ENCODE data around the gene ZNF124. TPM values are rescaled to one million over a fixed set of nuclear protein-coding genes. Genes with fewer than 3 reads are reported as not detected.

The ZNF124 gene
- total and polyA plus RNA-seq, 2 of the 13 experiments (the other 11 are each of a cell fraction or from before 2014, with no cell fraction given), result 9.7 to 134 TPM

DNA sequence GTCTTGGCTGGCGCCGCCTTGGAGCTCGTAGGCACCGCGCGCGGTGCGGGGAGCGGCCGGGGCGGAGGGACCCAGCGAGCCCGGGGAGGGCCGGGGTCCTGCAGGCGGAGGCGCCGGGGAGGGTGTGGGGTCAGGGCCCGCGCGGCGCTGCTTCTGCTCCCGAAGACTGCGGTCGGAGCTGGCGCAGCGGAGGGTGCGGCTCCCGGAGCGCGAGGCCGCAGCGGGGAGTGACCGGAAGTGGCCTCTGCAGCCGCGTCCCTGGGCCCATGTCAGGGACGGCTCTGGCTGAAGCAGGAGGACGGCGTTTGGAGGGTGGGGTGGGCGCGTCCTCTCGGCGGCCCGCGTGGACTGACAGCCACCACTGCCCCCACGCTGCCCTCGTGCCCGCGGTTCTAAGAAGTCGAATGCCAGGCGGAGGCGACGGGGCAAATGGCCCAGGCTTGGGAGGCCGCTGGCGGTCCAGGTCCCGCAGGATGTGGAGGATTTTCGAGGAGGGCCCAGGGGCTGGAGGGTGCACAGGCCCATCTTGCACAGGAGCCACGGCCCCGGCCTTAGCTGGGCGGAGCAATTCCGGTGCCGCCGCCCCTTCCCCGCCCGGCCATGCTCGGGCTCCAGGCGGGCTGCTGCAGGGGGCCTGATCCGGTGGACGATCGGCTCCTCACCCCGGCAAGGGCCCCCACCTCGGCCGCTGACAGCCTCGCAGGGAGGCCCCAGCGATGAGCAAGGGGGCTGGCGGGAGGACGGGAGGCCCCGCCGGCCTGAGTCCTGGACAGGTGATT, 59.9 kb downstream of the ZNF124 start (continued):
- no peak for TF ChIP-seq SOX6 (IDR thresholded peaks at IDR 0.05)
- peak; percentile 67 for TF ChIP-seq SOX6 (CRISPR knock-in tag; IDR thresholded peaks at IDR 0.05)
- TF ChIP-seq AGO1 (IDR thresholded peaks at IDR 0.05; ENCODE audit: low read depth, low read length, poor library complexity, severe bottlenecking), result peak; percentile 57
- TF ChIP-seq RARA (CRISPR knock-in tag; IDR thresholded peaks at IDR 0.05), result peak; percentile 41; the same call in 1 of the 2 replicates
- 0 out of 2 replicates have a peak, but pooled peaks have one; percentile 61 for TF ChIP-seq ZNF20 (CRISPR knock-in tag; IDR thresholded peaks at IDR 0.05)
- TF ChIP-seq TBX3 (IDR thresholded peaks at IDR 0.05; ENCODE audit: borderline replicate concordance), result no peak
- TF ChIP-seq CBFB (CRISPR knock-in tag; IDR thresholded peaks at IDR 0.05), result peak; percentile 66
- no peak for TF ChIP-seq ZSCAN9 (CRISPR knock-in tag; IDR thresholded peaks at IDR 0.05; ENCODE audit: borderline replicate concordance)
- TF ChIP-seq, protein P1, sequence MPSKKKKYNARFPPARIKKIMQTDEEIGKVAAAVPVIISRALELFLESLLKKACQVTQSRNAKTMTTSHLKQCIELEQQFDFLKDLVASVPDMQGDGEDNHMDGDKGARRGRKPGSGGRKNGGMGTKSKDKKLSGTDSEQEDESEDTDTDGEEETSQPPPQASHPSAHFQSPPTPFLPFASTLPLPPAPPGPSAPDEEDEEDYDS (CRISPR knock-in tag; IDR thresholded peaks at IDR 0.05), result peak; percentile 71
- peak; percentile 31; the same call in 1 of the 2 replicates for TF ChIP-seq ZNF543 (CRISPR knock-in tag; IDR thresholded peaks at IDR 0.05)
- TF ChIP-seq, protein P2, sequence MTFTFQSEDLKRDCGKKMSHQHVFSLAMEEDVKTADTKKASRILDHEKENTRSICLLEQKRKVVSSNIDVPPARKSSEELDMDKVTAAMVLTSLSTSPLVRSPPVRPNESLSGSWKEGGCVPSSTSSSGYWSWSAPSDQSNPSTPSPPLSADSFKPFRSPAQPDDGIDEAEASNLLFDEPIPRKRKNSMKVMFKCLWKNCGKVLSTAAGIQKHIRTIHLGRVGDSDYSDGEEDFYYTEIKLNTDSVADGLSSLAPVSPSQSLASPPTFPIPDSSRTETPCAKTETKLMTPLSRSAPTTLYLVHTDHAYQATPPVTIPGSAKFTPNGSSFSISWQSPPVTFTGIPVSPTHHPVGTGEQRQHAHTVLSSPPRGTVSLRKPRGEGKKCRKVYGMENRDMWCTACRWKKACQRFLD (CRISPR knock-in tag; IDR thresholded peaks at IDR 0.05; ENCODE audit: borderline replicate concordance), result no peak
- TF ChIP-seq POLR2A (IDR thresholded peaks at IDR 0.05; ENCODE audit: insufficient read depth in 1 of 2, low read depth in 2 of 2, low read length in 2 of 2), result peak; percentile 27 to 78
- TF ChIP-seq, protein P3, sequence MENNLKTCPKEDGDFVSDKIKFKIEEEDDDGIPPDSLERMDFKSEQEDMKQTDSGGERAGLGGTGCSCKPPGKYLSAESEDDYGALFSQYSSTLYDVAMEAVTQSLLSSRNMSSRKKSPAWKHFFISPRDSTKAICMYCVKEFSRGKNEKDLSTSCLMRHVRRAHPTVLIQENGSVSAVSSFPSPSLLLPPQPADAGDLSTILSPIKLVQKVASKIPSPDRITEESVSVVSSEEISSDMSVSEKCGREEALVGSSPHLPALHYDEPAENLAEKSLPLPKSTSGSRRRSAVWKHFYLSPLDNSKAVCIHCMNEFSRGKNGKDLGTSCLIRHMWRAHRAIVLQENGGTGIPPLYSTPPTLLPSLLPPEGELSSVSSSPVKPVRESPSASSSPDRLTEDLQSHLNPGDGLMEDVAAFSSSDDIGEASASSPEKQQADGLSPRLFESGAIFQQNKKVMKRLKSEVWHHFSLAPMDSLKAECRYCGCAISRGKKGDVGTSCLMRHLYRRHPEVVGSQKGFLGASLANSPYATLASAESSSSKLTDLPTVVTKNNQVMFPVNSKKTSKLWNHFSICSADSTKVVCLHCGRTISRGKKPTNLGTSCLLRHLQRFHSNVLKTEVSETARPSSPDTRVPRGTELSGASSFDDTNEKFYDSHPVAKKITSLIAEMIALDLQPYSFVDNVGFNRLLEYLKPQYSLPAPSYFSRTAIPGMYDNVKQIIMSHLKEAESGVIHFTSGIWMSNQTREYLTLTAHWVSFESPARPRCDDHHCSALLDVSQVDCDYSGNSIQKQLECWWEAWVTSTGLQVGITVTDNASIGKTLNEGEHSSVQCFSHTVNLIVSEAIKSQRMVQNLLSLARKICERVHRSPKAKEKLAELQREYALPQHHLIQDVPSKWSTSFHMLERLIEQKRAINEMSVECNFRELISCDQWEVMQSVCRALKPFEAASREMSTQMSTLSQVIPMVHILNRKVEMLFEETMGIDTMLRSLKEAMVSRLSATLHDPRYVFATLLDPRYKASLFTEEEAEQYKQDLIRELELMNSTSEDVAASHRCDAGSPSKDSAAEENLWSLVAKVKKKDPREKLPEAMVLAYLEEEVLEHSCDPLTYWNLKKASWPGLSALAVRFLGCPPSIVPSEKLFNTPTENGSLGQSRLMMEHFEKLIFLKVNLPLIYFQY (CRISPR knock-in tag; IDR thresholded peaks at IDR 0.05; ENCODE audit: borderline replicate concordance), result peak; percentile 65; the same call in 1 of the 2 replicates
- TF ChIP-seq HDAC1 (CRISPR knock-in tag; IDR thresholded peaks at IDR 0.05), result peak; percentile 87; the same call in 1 of the 2 replicates
- peak; percentile 82; the same call in 1 of the 2 replicates for TF ChIP-seq KLF6 (CRISPR knock-in tag; IDR thresholded peaks at IDR 0.05)
- peak; percentile 68 for TF ChIP-seq IKZF4 (CRISPR knock-in tag; IDR thresholded peaks at IDR 0.05; ENCODE audit: borderline replicate concordance, low read depth, not compliant biosample characterization)
- TF ChIP-seq ATF1 (CRISPR knock-in tag; IDR thresholded peaks at IDR 0.05), result no peak
- TF ChIP-seq ZNF703 (CRISPR knock-in tag; IDR thresholded peaks at IDR 0.05; ENCODE audit: borderline replicate concordance), result no peak; the same call in 1 of the 2 replicates
- TF ChIP-seq ZNF562 (CRISPR knock-in tag; IDR thresholded peaks at IDR 0.05; ENCODE audit: borderline replicate concordance), result no peak
- no peak; the same call in 1 of the 2 replicates for TF ChIP-seq ZNF773 (CRISPR knock-in tag; IDR thresholded peaks at IDR 0.05; ENCODE audit: borderline replicate concordance)
- no peak for TF ChIP-seq RCOR2 (CRISPR knock-in tag; IDR thresholded peaks at IDR 0.05)
- no peak for TF ChIP-seq TMF1 (CRISPR knock-in tag; IDR thresholded peaks at IDR 0.05; ENCODE audit: low read depth)
- TF ChIP-seq, protein P4, sequence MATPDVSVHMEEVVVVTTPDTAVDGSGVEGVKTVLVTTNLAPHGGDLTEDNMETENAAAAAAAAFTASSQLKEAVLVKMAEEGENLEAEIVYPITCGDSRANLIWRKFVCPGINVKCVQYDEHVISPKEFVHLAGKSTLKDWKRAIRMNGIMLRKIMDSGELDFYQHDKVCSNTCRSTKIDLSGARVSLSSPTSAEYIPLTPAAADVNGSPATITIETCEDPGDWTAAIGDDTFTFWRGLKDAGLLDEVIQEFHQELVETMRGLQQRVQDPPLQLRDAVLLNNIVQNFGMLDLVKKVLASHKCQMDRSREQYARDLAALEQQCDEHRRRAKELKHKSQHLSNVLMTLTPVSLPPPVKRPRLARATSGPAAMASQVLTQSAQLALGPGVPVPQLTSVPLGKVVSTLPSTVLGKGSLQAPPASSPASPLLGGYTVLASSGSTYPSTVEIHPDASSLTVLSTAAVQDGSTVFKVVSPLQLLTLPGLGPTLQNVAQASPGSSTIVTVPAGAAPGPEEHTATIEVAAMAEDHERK (CRISPR knock-in tag; IDR thresholded peaks at IDR 0.05; ENCODE audit: low read depth), result no peak
- TF ChIP-seq RELA (CRISPR knock-in tag; IDR thresholded peaks at IDR 0.05), result no peak; the same call in 1 of the 2 replicates

All from HepG2 (cell line).